Choroid plexus epithelial cell (primary cell): ENCODE measurements around the gene RTF1.

Source experiments
- DNase-seq: peaks from one replicate; pipeline ENCODE4 v3.0.0-alpha.2; 2010; ENCODE audit warnings: low read depth
- H3K4me3 ChIP-seq: 2 replicates; pipeline ENCODE4 v1.5.1; 2011; ENCODE audit warnings: low read depth, mild to moderate bottlenecking, control low read depth, low read length, moderate library complexity
- CTCF ChIP-seq: conservative IDR thresholded peaks from 2 replicates; pipeline ENCODE4 v1.5.1; 2011; ENCODE audit warnings: low read depth, mild to moderate bottlenecking, control low read depth, inconsistent platforms, low read length, moderate library complexity

RTF1 gene

DNA sequence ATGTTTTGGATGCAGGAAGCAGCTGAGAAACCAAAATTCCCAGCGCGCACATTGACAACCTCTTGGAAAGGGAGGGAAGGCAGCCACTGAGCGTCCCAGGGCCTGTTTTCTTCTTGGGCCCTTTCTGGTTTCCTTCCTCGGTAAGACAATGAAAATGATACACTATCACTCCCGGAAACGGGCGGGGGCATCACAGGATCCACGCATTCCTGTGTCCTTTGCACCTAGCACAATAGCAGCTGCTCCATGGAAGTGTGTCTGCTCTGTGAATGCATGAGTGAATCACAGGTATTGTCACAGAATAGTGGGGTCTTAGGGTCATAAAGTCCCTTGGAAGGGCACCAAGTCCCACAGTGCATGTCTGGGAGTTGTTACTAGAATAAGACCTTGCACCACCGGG, 70.5 kb downstream of the RTF1 start:
- no peak overlapping the region for H3K4me3 ChIP-seq
- DNase-seq, result no peak
- TF ChIP-seq CTCF, result no peak

DNA sequence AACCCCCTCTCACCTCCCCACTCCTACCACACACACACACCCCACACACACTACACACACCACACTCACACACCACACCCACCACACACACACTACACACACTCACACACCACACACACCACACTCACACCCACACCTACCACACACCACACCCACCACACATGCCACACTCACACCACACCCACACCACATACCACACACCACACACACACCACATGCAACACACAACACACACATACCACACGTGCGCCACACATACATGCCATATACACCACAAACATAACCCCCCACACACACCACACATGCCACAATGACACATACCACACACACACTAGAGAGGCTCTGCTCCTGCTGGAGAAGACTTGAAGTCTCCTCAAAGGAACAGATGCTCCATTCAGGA, 70.9 kb downstream of the RTF1 start:
- H3K4me3 ChIP-seq, result no peak overlapping the region
- no peak for DNase-seq
- TF ChIP-seq CTCF, result no peak

DNA sequence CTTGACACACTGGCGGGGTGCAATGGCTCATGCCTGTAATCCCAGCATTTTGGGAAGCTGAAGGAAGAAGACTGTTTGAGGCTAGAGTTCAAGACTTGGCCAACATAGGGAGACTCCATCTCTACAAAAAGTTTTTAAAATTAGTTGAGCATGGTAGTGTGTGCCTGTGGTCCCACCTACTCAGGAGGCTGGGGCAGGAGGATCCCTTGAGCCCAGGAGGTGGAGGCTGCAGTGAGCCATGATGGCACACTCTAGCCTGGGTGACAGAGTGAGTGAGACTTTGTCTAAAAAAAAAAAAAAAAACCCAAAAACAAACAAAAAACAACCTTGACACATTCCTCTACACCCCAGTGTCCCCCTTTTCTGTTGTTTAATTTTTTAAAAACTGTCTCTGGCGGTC, 72.7 kb downstream of the RTF1 start:
- no peak for DNase-seq
- H3K4me3 ChIP-seq, result no peak overlapping the region
- TF ChIP-seq CTCF, result no peak

DNA sequence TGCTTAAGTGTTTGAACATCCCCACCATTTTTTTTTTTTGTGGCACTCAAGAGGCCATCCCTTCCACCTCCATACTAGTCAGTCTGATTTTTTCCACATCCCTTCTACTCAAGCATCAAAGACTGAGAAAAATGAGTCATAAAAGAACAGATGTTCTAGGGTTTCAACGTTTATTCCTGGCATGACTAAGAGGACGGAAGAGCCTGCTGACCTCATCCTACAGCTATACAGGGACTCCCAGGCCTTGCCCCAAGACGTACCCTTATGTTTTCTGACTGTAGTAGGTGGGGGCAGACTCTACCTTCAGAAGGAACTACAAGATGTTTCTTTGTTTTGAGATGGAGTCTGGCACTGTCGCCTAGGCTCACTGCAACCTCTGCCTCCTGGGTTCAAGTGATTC, 73.5 kb downstream of the RTF1 start:
- peak; percentile 96 for DNase-seq
- TF ChIP-seq CTCF, result no peak
- no peak overlapping the region for H3K4me3 ChIP-seq

- no peak for DNase-seq
- no peak for TF ChIP-seq CTCF
- H3K4me3 ChIP-seq, result no peak overlapping the region
Observed at GRCh38 chr15:41491889-41492288, 75.0 kb downstream of the RTF1 start.

GRCh38 chr15:41492597-41493204, 75.8 kb downstream of the RTF1 start:
- DNase-seq, result peak; percentile 38
- no peak for TF ChIP-seq CTCF
- H3K4me3 ChIP-seq, result peak overlapping the region; percentile 61

DNA sequence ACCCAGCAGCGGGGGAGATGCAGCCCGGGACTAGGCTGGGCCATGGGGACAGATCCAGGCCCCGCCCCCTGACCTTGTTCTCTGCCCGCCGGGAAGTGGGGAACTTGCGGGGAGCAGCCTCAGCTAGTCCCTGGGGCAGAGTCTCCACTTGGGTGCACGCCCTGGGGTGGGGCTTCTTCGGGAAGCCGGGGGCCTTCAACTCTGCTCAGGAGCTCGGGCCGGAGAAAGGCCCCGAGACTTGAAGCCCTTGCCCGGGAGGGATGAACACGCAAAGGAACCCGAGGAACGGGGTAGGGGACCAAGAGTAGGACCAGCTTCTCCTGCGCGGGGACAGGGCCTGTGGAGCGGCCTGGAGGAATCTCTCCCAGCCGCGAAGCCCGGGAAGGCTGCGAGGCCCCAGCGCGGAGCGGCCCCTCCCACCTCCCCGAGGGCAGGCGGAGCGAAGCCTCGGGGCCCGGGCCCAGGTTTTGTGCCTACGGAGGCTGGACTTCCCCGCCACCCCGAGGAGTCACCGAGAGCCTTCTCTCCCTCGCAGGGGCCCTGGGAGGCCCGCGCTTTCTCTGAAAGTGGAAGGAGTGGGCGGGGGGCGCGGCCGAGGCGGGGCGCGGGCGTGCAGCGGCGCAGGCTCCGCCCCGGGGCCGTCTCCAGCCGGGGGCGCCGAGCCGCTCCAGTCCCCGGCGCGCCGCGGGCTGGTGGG, 76.5 kb downstream of the RTF1 start, which contains the start of gene ITPKA:
TSS of gene ITPKA (plus strand) at position 670 of the 697 bp plus-strand sequence. CDS start 54 bp downstream, outside the sequence.
- DNase-seq, result peak; percentile 49
- TF ChIP-seq CTCF, result no peak

More for the DNA sequence above, 76.5 kb downstream of the RTF1 start, which contains the start of gene ITPKA:
- H3K4me3 ChIP-seq, result peak within 1 kb of the TSS; percentile 61
